Measurements from ENCODE around the gene STK17B. TPM values are rescaled to one million over a fixed set of nuclear protein-coding genes. Genes with fewer than 3 reads are reported as not detected.

Gene STK17B
- polyA plus RNA-seq, 1 donor from 2014 or later, result 71.9 TPM

GRCh38 chr2:196128749-196129148 is 42.6 kb downstream of the STK17B start:
- peaks cover 8 to 32% (median 32%) of the 10 kb centered on the region in 3 donors for H3K9me3 Mint-ChIP-seq
- H3K4me3 Mint-ChIP-seq, result no peak overlapping the region
- H3K4me1 Mint-ChIP-seq, result peaks cover 1 to 15% (median 8%) of the 10 kb centered on the region in 3 donors
- H3K36me3 Mint-ChIP-seq, result peaks cover 5% of the 10 kb centered on the region
- H3K27ac Mint-ChIP-seq, result no peak overlapping the region
- H3K27me3 Mint-ChIP-seq, result no peaks in the 10 kb centered on the region

GRCh38 chr2:196125596-196125995 is 45.8 kb downstream of the STK17B start:
- Mint-ChIP-seq H3K9me3 (peaks cover 7 to 26% (median 17%) of the 10 kb centered on the region in 3 donors), H3K36me3 (peaks cover 1% of the 10 kb centered on the region), H3K27me3 (no peaks in the 10 kb centered on the region), H3K27ac (no peak overlapping the region), H3K4me3 (no peak overlapping the region), H3K4me1 (peaks cover 0 to 1% (median 0%) of the 10 kb centered on the region in 3 donors)

GRCh38 chr2:196123679-196124373 is 47.6 kb downstream of the STK17B start:
- no peaks in the 10 kb centered on the region for H3K27me3 Mint-ChIP-seq
- H3K27ac Mint-ChIP-seq, result no peak overlapping the region
- peaks cover 2 to 11% (median 10%) of the 10 kb centered on the region in 3 donors for H3K9me3 Mint-ChIP-seq
- H3K4me3 Mint-ChIP-seq, result peak overlapping the region in 1 of 4 donors; percentile 19
- H3K36me3 Mint-ChIP-seq, result peaks cover 1% of the 10 kb centered on the region
- H3K4me1 Mint-ChIP-seq, result peaks cover 0 to 1% (median 1%) of the 10 kb centered on the region in 3 donors

- Mint-ChIP-seq H3K27ac (peak overlapping the region in 1 of 3 donors; percentile 66), H3K36me3 (peaks cover 3% of the 10 kb centered on the region), H3K27me3 (no peaks in the 10 kb centered on the region), H3K4me3 (no peak overlapping the region), H3K4me1 (peaks cover 0 to 1% (median 1%) of the 10 kb centered on the region in 3 donors), H3K9me3 (peaks cover 0 to 7% (median 4%) of the 10 kb centered on the region in 3 donors)
Measured at GRCh38 chr2:196119926-196120325, 51.5 kb downstream of the STK17B start.

GRCh38 chr2:196117214-196117705 is 54.1 kb downstream of the STK17B start:
- no peak overlapping the region for H3K27ac Mint-ChIP-seq
- H3K9me3 Mint-ChIP-seq, result peaks cover 0 to 3% (median 0%) of the 10 kb centered on the region in 3 donors
- H3K4me1 Mint-ChIP-seq, result peaks cover 0 to 8% (median 0%) of the 10 kb centered on the region in 3 donors
- peaks cover 1% of the 10 kb centered on the region for H3K36me3 Mint-ChIP-seq
- H3K27me3 Mint-ChIP-seq, result no peaks in the 10 kb centered on the region
- H3K4me3 Mint-ChIP-seq, result no peak overlapping the region

GRCh38 chr2:196113061-196113974 is 58.1 kb downstream of the STK17B start:
- peak overlapping the region in 2 of 3 donors; percentile 5 to 39 for H3K27ac Mint-ChIP-seq
- no peaks in the 10 kb centered on the region for H3K27me3 Mint-ChIP-seq
- peak overlapping the region in 1 of 4 donors; percentile 47 for H3K4me3 Mint-ChIP-seq
- no peaks in the 10 kb centered on the region for H3K9me3 Mint-ChIP-seq
- no peaks in the 10 kb centered on the region for H3K36me3 Mint-ChIP-seq
- peaks cover 0 to 10% (median 6%) of the 10 kb centered on the region in 3 donors for H3K4me1 Mint-ChIP-seq

GRCh38 chr2:196112418-196113034 is 58.9 kb downstream of the STK17B start:
- Mint-ChIP-seq H3K4me1 (peaks cover 4 to 10% (median 9%) of the 10 kb centered on the region in 3 donors), H3K4me3 (no peak overlapping the region), H3K9me3 (no peaks in the 10 kb centered on the region)

GRCh38 chr2:196108604-196109003 is 62.8 kb downstream of the STK17B start:
- Mint-ChIP-seq H3K36me3 (no peaks in the 10 kb centered on the region), H3K4me1 (peaks cover 18 to 30% (median 19%) of the 10 kb centered on the region in 3 donors), H3K9me3 (no peaks in the 10 kb centered on the region), H3K27ac (peak overlapping the region in 1 of 3 donors; percentile 57), H3K27me3 (no peaks in the 10 kb centered on the region), H3K4me3 (peak overlapping the region in 1 of 4 donors; percentile 17)

More at GRCh38 chr2:196112418-196113034, 58.9 kb downstream of the STK17B start:
- no peaks in the 10 kb centered on the region for H3K27me3 Mint-ChIP-seq
- no peaks in the 10 kb centered on the region for H3K36me3 Mint-ChIP-seq
- no peak overlapping the region for H3K27ac Mint-ChIP-seq

- no peaks in the 10 kb centered on the region for H3K27me3 Mint-ChIP-seq
- no peaks in the 10 kb centered on the region for H3K36me3 Mint-ChIP-seq
- no peaks in the 10 kb centered on the region for H3K9me3 Mint-ChIP-seq
- peak overlapping the region in 1 of 3 donors; percentile 74 for H3K27ac Mint-ChIP-seq
- H3K4me1 Mint-ChIP-seq, result peaks cover 34 to 49% (median 41%) of the 10 kb centered on the region in 3 donors
- peak overlapping the region in 3 of 4 donors; percentile 44 to 91 (median 48) for H3K4me3 Mint-ChIP-seq
Measured at GRCh38 chr2:196105951-196106350, 65.4 kb downstream of the STK17B start.

- Mint-ChIP-seq H3K27me3 (no peaks in the 10 kb centered on the region), H3K27ac (no peak overlapping the region), H3K36me3 (peaks cover 2% of the 10 kb centered on the region), H3K9me3 (no peaks in the 10 kb centered on the region), H3K4me3 (peak overlapping the region in 2 of 4 donors; percentile 1 to 24), H3K4me1 (peaks cover 42 to 55% (median 48%) of the 10 kb centered on the region in 3 donors)
Measured at GRCh38 chr2:196104066-196104465, 67.3 kb downstream of the STK17B start.

- Mint-ChIP-seq H3K36me3 (peaks cover 2% of the 10 kb centered on the region), H3K27ac (no peak overlapping the region), H3K9me3 (no peaks in the 10 kb centered on the region), H3K4me3 (peak overlapping the region in 2 of 4 donors; percentile 18 to 24), H3K27me3 (no peaks in the 10 kb centered on the region), H3K4me1 (peaks cover 45 to 54% (median 50%) of the 10 kb centered on the region in 3 donors)
Measured at GRCh38 chr2:196103626-196104025, 67.8 kb downstream of the STK17B start.

- H3K4me3 Mint-ChIP-seq, result peak overlapping the region in 3 of 4 donors; percentile 18 to 65 (median 52)
- peaks cover 2% of the 10 kb centered on the region for H3K36me3 Mint-ChIP-seq
- H3K27me3 Mint-ChIP-seq, result no peaks in the 10 kb centered on the region
- H3K4me1 Mint-ChIP-seq, result peaks cover 46 to 58% (median 50%) of the 10 kb centered on the region in 3 donors
- no peaks in the 10 kb centered on the region for H3K9me3 Mint-ChIP-seq
- H3K27ac Mint-ChIP-seq, result peak overlapping the region in 2 of 3 donors; percentile 4 to 41
Measured at GRCh38 chr2:196101325-196101991, 69.9 kb downstream of the STK17B start.

GRCh38 chr2:196099916-196100315 is 71.5 kb downstream of the STK17B start:
- no peaks in the 10 kb centered on the region for H3K9me3 Mint-ChIP-seq
- H3K27me3 Mint-ChIP-seq, result no peaks in the 10 kb centered on the region
- H3K27ac Mint-ChIP-seq, result peak overlapping the region in 1 of 3 donors; percentile 28
- peaks cover 2% of the 10 kb centered on the region for H3K36me3 Mint-ChIP-seq
- H3K4me3 Mint-ChIP-seq, result peak overlapping the region in 1 of 4 donors; percentile 51
- H3K4me1 Mint-ChIP-seq, result peaks cover 33 to 48% (median 40%) of the 10 kb centered on the region in 3 donors

Data from IgD-negative memory B cell (primary cell).